Activated CD4-positive, alpha-beta memory T cell treated with anti-CD3 and anti-CD28 coated beads, Interleukin-2, amount 10 ng/mL, durations not matched to agents 7 days and 5 days (primary cell): ENCODE data around the gene SGMS1. TPM values are rescaled to one million over a fixed set of nuclear protein-coding genes. Genes with fewer than 3 reads are reported as not detected.

ENCODE experiments used
- CTCF ChIA-PET: fragments of 350-600 bp; sonication (Branson Sonifier 250); formaldehyde crosslinking; loops from one replicate; lab custom pipeline; 2021; ENCODE audit warnings: antibody characterized with exemption, inconsistent platforms; lab: Charles Lee
- POLR2A ChIA-PET: fragments of 350-600 bp; sonication (Branson Sonifier 250); formaldehyde crosslinking; loops from one replicate; lab custom pipeline; 2021; ENCODE audit warnings: antibody characterized with exemption; lab: Charles Lee
- DNase-seq: peaks from one replicate; pipeline ENCODE4 v3.0.0-alpha.2; 2020
- H3K27ac Mint-ChIP-seq: one replicate; pipeline ENCODE4 v1.8.0; 2021; ENCODE audit warnings: mild to moderate bottlenecking, mixed read lengths
- H3K27me3 Mint-ChIP-seq: one replicate; pipeline ENCODE4 v1.8.0; 2021; ENCODE audit warnings: mixed read lengths
- H3K36me3 Mint-ChIP-seq: one replicate; pipeline ENCODE4 v1.8.0; 2021; ENCODE audit warnings: low read depth, mixed read lengths
- H3K4me1 Mint-ChIP-seq: one replicate; pipeline ENCODE4 v1.8.0; 2021; ENCODE audit warnings: mixed read lengths
- H3K4me3 Mint-ChIP-seq: one replicate; pipeline ENCODE4 v1.8.0; 2021; ENCODE audit warnings: mild to moderate bottlenecking, mixed read lengths
- H3K9me3 Mint-ChIP-seq: one replicate; pipeline ENCODE4 v1.8.0; 2021; ENCODE audit warnings: mixed read lengths
- total RNA-seq, 2 experiments: library from RNA; stranded (reverse); gene quantifications; one replicate each; pipeline ENCODE4 v1.2.3, GENCODE V29; 2021

SGMS1 gene
- total RNA-seq, 2 experiments from 2014 or later, result 18.9 to 19.9 TPM

DNA sequence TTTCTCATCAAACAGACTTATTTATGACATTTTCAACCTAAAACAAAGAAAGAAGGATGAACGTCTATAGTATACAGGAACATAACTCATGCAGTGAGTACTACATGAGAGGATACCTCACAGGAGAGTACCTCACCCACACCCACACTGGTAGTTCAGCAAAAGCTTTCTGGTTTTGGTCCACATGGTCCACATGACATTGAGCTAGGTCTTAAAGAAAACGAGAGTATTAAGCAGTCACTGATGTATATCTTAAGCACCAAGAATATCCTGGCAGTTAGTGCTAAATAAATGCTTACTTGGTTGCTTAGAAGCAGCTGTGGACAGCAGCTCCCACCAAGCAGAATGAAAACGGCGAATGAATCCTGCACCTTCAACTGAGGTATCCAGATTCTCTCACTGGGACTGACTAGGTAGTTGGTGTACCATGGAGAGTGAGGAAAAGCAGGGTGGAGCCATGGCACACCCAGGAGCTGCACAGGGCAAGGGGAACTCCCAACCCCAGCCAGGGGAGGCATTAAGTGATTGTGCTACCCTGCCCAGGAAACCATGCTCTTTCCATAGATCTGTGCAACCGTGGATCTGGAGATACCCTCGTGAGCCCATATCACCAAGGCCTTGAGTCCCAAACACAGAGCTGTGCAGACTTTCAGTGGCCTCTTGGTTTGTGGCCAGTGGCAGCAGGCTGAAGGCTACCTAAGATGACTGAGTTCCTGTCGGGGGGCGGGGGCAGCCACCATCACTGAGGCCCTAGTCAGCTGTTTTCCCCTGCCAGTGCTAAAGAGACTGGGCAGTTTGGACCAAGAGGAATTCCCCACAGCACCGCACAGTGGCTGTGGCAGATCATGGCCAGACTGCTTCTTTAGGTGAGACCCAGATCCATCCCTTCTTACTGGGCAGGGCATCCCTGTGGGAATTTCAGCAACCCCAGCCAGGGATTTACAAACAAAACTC is 143.4 kb downstream of the SGMS1 start:
- Mint-ChIP-seq H3K36me3 (peaks cover 42% of the 10 kb centered on the region), H3K4me1 (no peaks in the 10 kb centered on the region), H3K9me3 (peaks cover 41% of the 10 kb centered on the region), H3K27ac (no peak overlapping the region), H3K4me3 (no peak overlapping the region), H3K27me3 (no peaks in the 10 kb centered on the region)
- CTCF ChIA-PET, result interaction anchor here (1.1 kb wide), 1 partner anchor 16 kb away, joined by 3 read pairs; no protein-coding TSS in a partner anchor
- POLR2A ChIA-PET, result no interaction called here
- DNase-seq, result no peak

DNA sequence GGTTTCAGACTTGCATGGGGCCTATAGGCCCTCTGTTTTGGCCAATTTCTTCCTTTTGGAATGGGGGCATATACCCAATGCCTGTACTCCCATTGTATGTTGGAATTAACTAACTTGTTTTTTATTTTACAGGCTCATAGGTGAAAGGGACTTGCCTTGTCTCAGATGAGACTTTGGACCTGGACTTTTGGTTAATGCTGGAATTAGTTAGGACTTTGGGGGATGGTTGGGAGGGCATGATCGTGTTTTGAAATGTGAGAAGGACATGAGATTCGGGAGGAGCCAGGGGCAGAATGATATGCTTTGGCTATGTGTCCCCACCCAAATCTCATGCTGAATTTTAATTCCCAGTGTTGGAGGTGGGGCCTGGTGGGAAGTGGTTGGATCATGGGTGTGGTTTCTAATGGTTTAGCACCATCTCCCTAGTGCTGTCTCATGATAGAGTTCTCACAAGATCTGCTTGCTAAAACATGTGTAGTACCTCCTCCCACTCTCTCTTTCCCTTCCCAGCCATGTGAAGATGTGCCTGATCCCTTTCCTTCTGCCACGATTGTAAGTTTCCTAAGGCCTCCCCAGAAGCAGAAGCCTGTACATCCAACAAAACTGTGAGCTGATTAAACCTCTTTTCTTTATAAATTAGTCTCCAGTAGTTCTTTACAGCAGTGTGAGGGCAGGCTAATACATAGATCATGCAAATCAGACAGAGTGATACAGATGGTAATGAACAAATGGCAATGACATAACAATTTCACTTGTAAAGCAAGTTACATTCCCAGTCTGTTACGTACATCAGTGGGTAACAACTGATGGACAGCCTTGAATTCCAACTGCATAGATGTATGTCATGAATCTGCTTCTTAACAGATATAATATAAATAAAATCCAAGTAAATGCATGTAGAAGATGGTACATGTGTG is 146.2 kb downstream of the SGMS1 start:
- Mint-ChIP-seq H3K27ac (no peak overlapping the region), H3K4me1 (peaks cover 2% of the 10 kb centered on the region), H3K9me3 (peaks cover 23% of the 10 kb centered on the region), H3K27me3 (no peaks in the 10 kb centered on the region), H3K4me3 (no peak overlapping the region), H3K36me3 (peaks cover 19% of the 10 kb centered on the region)
- DNase-seq, result no peak
- POLR2A ChIA-PET, result no interaction called here
- CTCF ChIA-PET, result no interaction called here

DNA sequence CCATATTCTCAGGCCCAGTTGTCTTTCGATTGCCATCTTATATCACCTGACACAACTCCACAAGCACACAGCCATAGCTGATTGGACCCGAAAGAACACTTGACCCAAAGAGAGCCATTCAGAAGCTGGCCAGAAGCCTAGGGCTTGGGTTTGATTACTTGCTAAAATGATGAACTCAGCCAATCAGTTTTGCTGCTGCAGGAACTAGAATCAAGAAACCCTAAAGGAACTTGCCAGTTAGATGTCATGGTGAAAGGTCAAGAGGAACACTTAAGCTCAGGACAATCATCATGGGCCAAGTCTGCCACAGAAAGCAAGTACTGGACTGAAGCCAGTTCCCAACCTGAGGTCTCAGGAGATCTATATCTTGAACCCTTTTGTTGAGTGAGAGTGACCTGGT is 150.0 kb downstream of the SGMS1 start:
- ChIA-PET POLR2A (no interaction called here), CTCF (no interaction called here)
- Mint-ChIP-seq H3K9me3 (peaks cover 14% of the 10 kb centered on the region), H3K4me3 (no peak overlapping the region), H3K36me3 (peaks cover 6% of the 10 kb centered on the region), H3K27me3 (no peaks in the 10 kb centered on the region), H3K27ac (no peak overlapping the region), H3K4me1 (peaks cover 23% of the 10 kb centered on the region)
- no peak for DNase-seq

DNA sequence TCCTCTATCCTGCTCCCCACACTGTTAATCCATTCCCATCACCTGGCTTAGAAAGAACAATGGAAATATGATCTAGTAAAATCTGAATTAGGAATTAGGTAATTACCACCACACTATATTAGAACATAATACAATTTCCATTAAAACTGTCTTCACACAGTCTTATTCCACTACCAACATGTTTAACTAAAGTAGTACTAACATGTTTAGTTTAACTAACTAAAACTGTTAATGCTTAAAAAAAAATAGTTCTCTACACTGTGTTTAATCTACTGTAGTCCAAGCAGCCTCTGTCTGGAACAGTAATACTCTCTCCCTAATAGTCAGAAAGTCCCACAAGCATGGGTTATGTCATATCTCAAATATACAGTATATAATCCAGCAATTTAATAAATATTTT is 150.8 kb downstream of the SGMS1 start:
- Mint-ChIP-seq H3K36me3 (peaks cover 6% of the 10 kb centered on the region), H3K4me1 (peaks cover 31% of the 10 kb centered on the region), H3K9me3 (peaks cover 14% of the 10 kb centered on the region), H3K27me3 (no peaks in the 10 kb centered on the region), H3K27ac (no peak overlapping the region), H3K4me3 (no peak overlapping the region)
- ChIA-PET POLR2A (no interaction called here), CTCF (no interaction called here)
- DNase-seq, result no peak

DNA sequence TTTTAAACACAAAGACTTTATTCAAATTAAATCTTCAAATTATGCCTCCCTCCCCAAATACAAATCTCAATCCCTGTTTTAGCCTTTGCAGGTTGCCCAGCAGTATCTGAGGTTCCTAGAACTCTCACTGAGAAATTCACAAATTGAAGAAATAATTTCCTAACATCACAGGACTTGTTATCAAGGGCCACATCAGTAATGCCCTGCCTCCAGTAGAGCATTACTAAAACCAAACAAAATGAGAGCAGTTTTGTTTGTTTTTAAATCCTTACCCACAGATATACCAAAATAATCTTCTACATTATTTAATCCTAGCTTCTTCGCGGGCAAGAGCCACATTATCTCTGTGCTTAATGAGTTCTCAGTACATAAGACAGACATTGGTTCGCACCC is 152.2 kb downstream of the SGMS1 start:
- POLR2A ChIA-PET, result no interaction called here
- CTCF ChIA-PET, result no interaction called here
- Mint-ChIP-seq H3K4me1 (peaks cover 33% of the 10 kb centered on the region), H3K36me3 (no peaks in the 10 kb centered on the region), H3K27ac (no peak overlapping the region), H3K27me3 (no peaks in the 10 kb centered on the region), H3K4me3 (no peak overlapping the region), H3K9me3 (peaks cover 4% of the 10 kb centered on the region)
- no peak for DNase-seq

DNA sequence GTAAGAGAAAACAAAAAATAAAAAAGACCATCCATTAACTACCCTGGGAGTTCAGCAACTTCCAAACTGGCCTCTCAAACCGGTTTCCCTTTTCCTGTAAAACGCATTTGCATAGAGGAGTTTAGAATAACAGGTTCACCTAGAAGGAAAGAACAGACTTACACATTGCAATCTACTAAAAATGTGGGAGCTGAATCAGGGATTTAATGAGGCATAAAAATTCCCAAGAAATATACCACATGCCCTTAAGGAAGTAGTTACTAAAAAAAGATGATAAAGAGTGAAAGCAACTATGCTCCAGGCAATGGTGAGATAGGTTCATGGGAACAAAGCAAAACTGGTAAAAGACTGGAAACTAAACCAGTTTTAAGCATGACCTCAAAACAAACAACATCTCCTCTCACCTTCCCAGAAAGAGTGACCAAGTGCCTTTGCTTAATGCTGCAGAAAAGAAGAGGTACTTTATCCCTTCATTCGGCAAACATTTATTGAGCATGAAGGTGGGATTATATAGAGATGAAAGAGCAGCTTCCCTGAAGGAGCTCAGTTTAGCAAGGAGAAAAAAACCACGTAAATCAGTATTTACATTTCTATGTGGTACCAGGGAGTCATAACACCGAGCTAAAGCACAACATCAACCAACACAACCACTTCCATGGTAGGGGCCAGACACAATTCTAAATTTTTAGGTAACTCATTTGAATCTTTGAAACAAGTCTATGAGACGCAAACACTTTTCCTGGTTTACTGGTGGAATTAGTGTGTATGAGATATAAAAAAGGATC is 152.8 kb downstream of the SGMS1 start:
- no peaks in the 10 kb centered on the region for H3K27me3 Mint-ChIP-seq
- H3K36me3 Mint-ChIP-seq, result no peaks in the 10 kb centered on the region
- DNase-seq, result no peak
- ChIA-PET POLR2A (no interaction called here), CTCF (no interaction called here)
- H3K27ac Mint-ChIP-seq, result no peak overlapping the region
- no peak overlapping the region for H3K4me3 Mint-ChIP-seq
- peaks cover 33% of the 10 kb centered on the region for H3K4me1 Mint-ChIP-seq
- H3K9me3 Mint-ChIP-seq, result peaks cover 4% of the 10 kb centered on the region

DNA sequence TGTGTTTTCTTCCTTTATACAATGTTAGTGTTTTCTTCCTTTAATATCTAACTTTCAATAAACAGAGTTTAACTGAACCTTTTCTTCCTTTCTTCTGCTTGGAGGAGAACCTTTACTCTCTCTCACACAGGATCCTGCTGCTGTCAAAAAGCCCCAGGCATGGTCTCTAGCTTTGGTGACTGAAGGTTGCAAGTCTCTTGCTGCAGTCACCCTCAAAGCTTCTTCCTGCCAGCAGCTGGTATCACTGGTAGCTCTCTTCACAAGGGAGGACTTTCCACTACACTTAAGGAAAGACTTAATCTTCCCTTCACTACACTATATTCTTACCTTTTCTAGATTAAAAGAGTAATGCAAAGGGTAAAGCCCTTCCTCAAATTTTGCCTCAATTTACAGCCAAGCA is 153.4 kb downstream of the SGMS1 start:
- no peak for DNase-seq
- POLR2A ChIA-PET, result no interaction called here
- Mint-ChIP-seq H3K9me3 (peaks cover 4% of the 10 kb centered on the region), H3K27me3 (no peaks in the 10 kb centered on the region), H3K4me3 (no peak overlapping the region), H3K4me1 (peaks cover 33% of the 10 kb centered on the region), H3K36me3 (no peaks in the 10 kb centered on the region), H3K27ac (no peak overlapping the region)
- CTCF ChIA-PET, result no interaction called here

DNA sequence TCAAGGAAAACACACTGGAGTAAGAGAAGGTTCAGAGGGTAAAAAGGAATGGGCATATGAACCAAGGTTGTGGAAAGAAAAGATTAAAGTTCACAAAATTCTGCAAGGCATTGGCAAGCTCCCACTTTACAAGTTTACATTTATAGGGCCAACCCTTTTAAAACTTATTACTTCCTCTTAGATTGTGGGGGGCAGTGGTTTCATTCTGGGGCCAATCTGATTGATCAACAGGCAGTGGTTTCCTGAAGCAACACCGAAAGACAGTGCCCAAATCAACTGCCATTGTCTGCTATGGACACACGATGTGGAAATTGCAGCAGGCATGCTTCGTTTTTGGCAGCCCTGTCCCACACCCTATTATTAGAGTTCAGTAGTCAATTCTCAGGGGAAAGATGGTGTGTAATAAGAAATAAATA is 154.0 kb downstream of the SGMS1 start:
- no peaks in the 10 kb centered on the region for H3K36me3 Mint-ChIP-seq
- no peak for DNase-seq
- H3K27ac Mint-ChIP-seq, result no peak overlapping the region
- H3K4me3 Mint-ChIP-seq, result no peak overlapping the region
- H3K4me1 Mint-ChIP-seq, result peaks cover 33% of the 10 kb centered on the region
- POLR2A ChIA-PET, result no interaction called here
- H3K9me3 Mint-ChIP-seq, result peaks cover 2% of the 10 kb centered on the region
- CTCF ChIA-PET, result no interaction called here
- H3K27me3 Mint-ChIP-seq, result no peaks in the 10 kb centered on the region

DNA sequence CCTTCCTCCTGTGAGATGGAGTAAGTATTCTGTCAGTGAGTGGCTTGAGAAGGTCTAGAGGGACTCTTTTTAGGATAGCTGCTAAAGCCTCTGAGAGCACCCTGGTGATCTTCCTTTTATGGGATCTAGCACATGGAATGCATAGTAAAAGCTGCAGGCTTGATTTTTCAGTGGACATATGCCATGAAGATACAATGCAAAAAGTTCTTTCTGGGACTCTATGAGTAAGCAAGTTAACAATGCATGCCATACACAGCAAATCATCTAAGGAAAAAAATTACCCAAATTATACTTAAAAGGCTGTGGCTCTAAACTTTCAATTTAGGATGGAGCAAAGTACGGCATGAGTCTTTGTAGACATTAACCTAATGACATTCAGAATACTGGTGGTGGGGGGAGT is 154.5 kb downstream of the SGMS1 start:
- H3K4me1 Mint-ChIP-seq, result peaks cover 31% of the 10 kb centered on the region
- H3K36me3 Mint-ChIP-seq, result no peaks in the 10 kb centered on the region
- H3K9me3 Mint-ChIP-seq, result no peaks in the 10 kb centered on the region
- no peak for DNase-seq
- ChIA-PET CTCF (no interaction called here), POLR2A (no interaction called here)
- H3K4me3 Mint-ChIP-seq, result no peak overlapping the region
- no peak overlapping the region for H3K27ac Mint-ChIP-seq
- H3K27me3 Mint-ChIP-seq, result no peaks in the 10 kb centered on the region

DNA sequence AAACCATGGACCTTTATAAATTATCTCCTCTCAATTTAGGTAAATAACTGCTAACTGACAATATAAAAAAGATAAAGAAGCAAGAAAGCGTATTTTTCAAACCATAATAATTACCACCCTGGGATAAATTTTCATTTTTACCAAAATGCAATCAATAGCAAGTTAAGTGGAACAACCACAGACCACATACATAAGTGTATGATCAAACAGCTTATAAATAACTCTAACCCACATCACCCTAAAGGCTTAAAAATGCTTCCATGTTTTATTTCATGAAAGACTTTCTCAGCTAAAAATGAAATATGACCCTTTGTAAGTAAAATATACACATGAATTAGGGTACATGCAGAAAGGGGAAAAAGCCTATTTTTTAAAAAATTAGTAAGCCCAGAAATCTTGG is 156.5 kb downstream of the SGMS1 start:
- no peak for DNase-seq
- CTCF ChIA-PET, result no interaction called here
- H3K27ac Mint-ChIP-seq, result no peak overlapping the region
- no peaks in the 10 kb centered on the region for H3K27me3 Mint-ChIP-seq
- H3K4me3 Mint-ChIP-seq, result no peak overlapping the region
- peaks cover 31% of the 10 kb centered on the region for H3K4me1 Mint-ChIP-seq
- POLR2A ChIA-PET, result no interaction called here
- no peaks in the 10 kb centered on the region for H3K36me3 Mint-ChIP-seq
- H3K9me3 Mint-ChIP-seq, result no peaks in the 10 kb centered on the region

DNA sequence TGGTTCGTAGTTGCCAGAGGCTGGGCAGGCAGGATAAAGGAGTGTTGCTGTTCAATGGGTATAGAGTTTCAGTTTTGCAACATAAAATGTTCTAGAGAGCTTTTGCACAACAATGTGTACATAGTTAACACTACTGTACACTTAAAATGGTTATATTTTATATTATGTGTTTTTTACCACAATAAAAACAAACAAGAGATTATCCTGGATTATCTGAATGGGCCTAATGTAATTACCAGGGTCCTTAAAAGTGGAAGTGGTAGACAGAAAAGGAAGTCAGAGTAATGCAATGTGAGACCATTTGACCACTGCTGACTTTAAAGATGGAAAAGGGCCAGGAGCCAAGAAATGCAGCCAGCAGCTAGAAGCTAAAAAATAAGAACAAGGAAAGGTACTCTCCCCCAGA is 159.7 kb downstream of the SGMS1 start:
- H3K9me3 Mint-ChIP-seq, result no peaks in the 10 kb centered on the region
- ChIA-PET CTCF (no interaction called here), POLR2A (no interaction called here)
- no peaks in the 10 kb centered on the region for H3K27me3 Mint-ChIP-seq
- H3K36me3 Mint-ChIP-seq, result peaks cover 7% of the 10 kb centered on the region
- peaks cover 10% of the 10 kb centered on the region for H3K4me1 Mint-ChIP-seq
- DNase-seq, result no peak
- H3K4me3 Mint-ChIP-seq, result no peak overlapping the region
- H3K27ac Mint-ChIP-seq, result no peak overlapping the region

DNA sequence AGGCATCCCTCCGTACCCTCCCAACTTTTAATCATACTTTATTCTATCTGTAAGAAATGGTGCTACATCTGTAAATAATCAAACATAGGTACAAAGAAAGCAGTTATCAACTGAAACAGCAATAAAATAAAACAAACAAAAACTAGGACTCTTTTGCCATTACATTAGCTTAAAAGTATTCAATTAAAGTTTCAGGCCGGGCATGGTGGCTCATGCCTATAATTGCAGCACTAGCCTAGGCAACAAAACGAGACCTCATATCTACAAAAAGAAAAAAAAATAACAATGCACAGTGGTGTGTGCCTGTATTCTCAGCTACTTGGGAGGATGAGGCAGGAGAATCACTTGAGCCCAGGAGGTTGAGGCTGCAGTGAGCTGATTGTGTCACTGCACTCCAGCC is 161.9 kb downstream of the SGMS1 start:
- Mint-ChIP-seq H3K27me3 (no peaks in the 10 kb centered on the region), H3K4me3 (no peak overlapping the region), H3K27ac (no peak overlapping the region), H3K9me3 (no peaks in the 10 kb centered on the region), H3K36me3 (peaks cover 7% of the 10 kb centered on the region), H3K4me1 (no peaks in the 10 kb centered on the region)
- ChIA-PET POLR2A (no interaction called here), CTCF (no interaction called here)
- DNase-seq, result no peak

DNA sequence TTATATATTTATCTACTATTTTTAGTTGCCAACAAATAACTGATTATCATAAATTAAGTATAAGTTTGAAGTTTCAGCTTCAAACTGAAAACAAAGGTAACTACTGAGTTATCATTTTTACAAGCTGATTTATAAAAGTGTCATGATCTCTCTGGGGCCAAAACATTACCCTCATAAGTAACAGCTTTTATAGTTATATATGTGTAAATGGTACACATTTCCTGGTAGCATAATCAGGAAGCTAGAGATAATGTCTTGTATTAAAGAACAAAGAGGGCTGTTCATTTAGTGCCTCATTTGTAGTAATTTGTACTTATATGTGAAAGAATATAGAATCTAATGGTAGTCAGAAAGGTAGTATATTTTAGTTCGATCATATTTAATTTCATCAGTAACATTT is 162.6 kb downstream of the SGMS1 start:
- H3K4me1 Mint-ChIP-seq, result no peaks in the 10 kb centered on the region
- H3K9me3 Mint-ChIP-seq, result no peaks in the 10 kb centered on the region
- peaks cover 7% of the 10 kb centered on the region for H3K36me3 Mint-ChIP-seq
- no peaks in the 10 kb centered on the region for H3K27me3 Mint-ChIP-seq
- ChIA-PET POLR2A (interaction anchor here (0.8 kb wide), 1 partner anchor 42 kb away, joined by 3 read pairs; no protein-coding TSS in a partner anchor), CTCF (no interaction called here)
- no peak for DNase-seq
- no peak overlapping the region for H3K4me3 Mint-ChIP-seq
- no peak overlapping the region for H3K27ac Mint-ChIP-seq
